GM15510 (cell line): ENCODE measurements around the gene AP1S3.
A peak's percentile ranks its signal among the peaks of the same experiment; 100 is the strongest.

ENCODE experiments used
- POLR2A ChIP-seq: IDR thresholded peaks from 3 replicates; pipeline ENCODE4 v1.6.1; 2011; ENCODE audit warnings: borderline replicate concordance; ENCODE audit not compliant: insufficient read length; ENCODE audit errors: extremely low read depth

The AP1S3 gene

GRCh38 chr2:223859070-223859469 lies 21.7 kb upstream of the AP1S3 start:
- TF ChIP-seq POLR2A = no peak

GRCh38 chr2:223856584-223856983 lies 19.2 kb upstream of the AP1S3 start:
- TF ChIP-seq POLR2A = no peak

- no peak for TF ChIP-seq POLR2A
Observed at GRCh38 chr2:223856021-223856420, 18.6 kb upstream of the AP1S3 start.

- TF ChIP-seq POLR2A = no peak
Observed at GRCh38 chr2:223855426-223855825, 18.0 kb upstream of the AP1S3 start.

- TF ChIP-seq POLR2A = no peak
Observed at GRCh38 chr2:223854741-223855140, 17.4 kb upstream of the AP1S3 start.

GRCh38 chr2:223853425-223853837 lies 16.0 kb upstream of the AP1S3 start:
- no peak for TF ChIP-seq POLR2A

- no peak for TF ChIP-seq POLR2A
Observed at GRCh38 chr2:223852281-223852795, 15.0 kb upstream of the AP1S3 start.

GRCh38 chr2:223847410-223847809 lies 10.0 kb upstream of the AP1S3 start:
- TF ChIP-seq POLR2A = no peak

GRCh38 chr2:223846515-223846914 lies 9.1 kb upstream of the AP1S3 start:
- no peak for TF ChIP-seq POLR2A

- TF ChIP-seq POLR2A = no peak
Observed at GRCh38 chr2:223841436-223842190, 4.2 kb upstream of the AP1S3 start.

GRCh38 chr2:223835701-223836532 lies 1.5 kb downstream of the AP1S3 start:
- TF ChIP-seq POLR2A = peak; percentile 37

- TF ChIP-seq POLR2A = no peak
Observed at GRCh38 chr2:223834431-223834830, 3.0 kb downstream of the AP1S3 start.

GRCh38 chr2:223832241-223832903 lies 5.0 kb downstream of the AP1S3 start:
- TF ChIP-seq POLR2A = no peak

GRCh38 chr2:223829128-223829527 lies 8.3 kb downstream of the AP1S3 start:
- TF ChIP-seq POLR2A = no peak

GRCh38 chr2:223828314-223828713 lies 9.1 kb downstream of the AP1S3 start:
- TF ChIP-seq POLR2A = no peak
